Measurements from ENCODE around the gene THAP5. TPM values are rescaled to one million over a fixed set of nuclear protein-coding genes. Genes with fewer than 3 reads are reported as not detected.

Gene THAP5
- polyA plus RNA-seq, 3 donors, result 3.0 to 10.7 (median 9.9) TPM

DNA sequence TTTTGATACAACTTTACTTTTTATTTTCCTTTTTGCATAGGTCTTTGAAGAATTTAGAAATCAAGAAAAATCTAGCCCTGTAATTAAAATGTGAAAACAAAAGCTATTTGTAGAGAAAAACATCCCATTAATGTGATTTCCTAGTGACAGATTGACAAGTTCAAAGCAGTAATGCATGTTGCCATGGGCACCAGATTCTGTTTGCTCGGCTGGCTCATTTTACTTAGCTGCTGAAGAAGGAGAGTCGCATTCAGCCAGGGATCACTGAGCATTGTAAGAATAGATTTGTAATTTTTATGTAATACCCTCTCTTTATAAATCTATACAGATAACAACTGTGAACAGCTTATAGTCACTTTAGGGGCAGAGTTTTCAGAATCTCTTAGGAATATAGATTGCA, 28.6 kb upstream of the THAP5 start:
- no peaks in the 10 kb centered on the region for H3K4me1 Mint-ChIP-seq
- no peak overlapping the region for H2AFZ ChIP-seq (ENCODE audit: insufficient read depth, low read depth, low read length, poor library complexity, severe bottlenecking)
- no peaks in the 10 kb centered on the region for H4K20me1 ChIP-seq (ENCODE audit: insufficient read depth, low read length)
- intact Hi-C loops (cut with micrococcal nuclease), result no loop called here
- H3K27ac ChIP-seq (ENCODE audit: low read depth in 1 of 2, low read length in 2 of 2), result no peak overlapping the region
- no peaks in the 10 kb centered on the region for H3K36me3 Mint-ChIP-seq
- no peak overlapping the region for H3K27ac Mint-ChIP-seq
- TF ChIP-seq CTCF (IDR thresholded peaks at IDR 0.05), result no peak
- peaks cover 0 to 7% (median 4%) of the 10 kb centered on the region in 3 donors for H3K27me3 Mint-ChIP-seq (ENCODE audit: low read depth in 3 of 3)
- no CpG with 5 or more reads among the region's 2 CpGs for WGBS (ENCODE audit: insufficient coverage)
- no peak overlapping the region for H3K4me3 Mint-ChIP-seq
- DNase-seq, result no peak
- no peaks in the 10 kb centered on the region for H3K36me3 ChIP-seq (replicated peaks in 1 of 2; ENCODE audit: control insufficient read depth in 1 of 2, insufficient read depth in 2 of 2, low read length in 2 of 2)
- no peak overlapping the region for H3K9ac ChIP-seq (ENCODE audit: insufficient read depth, low read length, poor library complexity, severe bottlenecking)
- H3K4me2 ChIP-seq (replicated peaks; ENCODE audit: extremely low read depth, low read length, poor library complexity, severe bottlenecking), result no peak overlapping the region
- no peaks in the 10 kb centered on the region for H3K79me2 ChIP-seq (ENCODE audit: insufficient read depth, low read length)
- no peaks in the 10 kb centered on the region for H3K27me3 ChIP-seq (ENCODE audit: control insufficient read depth in 2 of 2, insufficient read depth in 2 of 2, low read length in 2 of 2)
- no peaks in the 10 kb centered on the region for H3K4me1 ChIP-seq (ENCODE audit: control insufficient read depth in 1 of 2, insufficient read depth in 2 of 2, low read length in 2 of 2)
- H3K9me3 ChIP-seq (replicated peaks in 1 of 2; ENCODE audit: control insufficient read depth in 1 of 2, insufficient read depth in 1 of 2, low read length in 2 of 2), result no peaks in the 10 kb centered on the region
- H3K4me3 ChIP-seq (replicated peaks in 1 of 3; ENCODE audit: low read depth in 2 of 3, low read length in 3 of 3), result no peak overlapping the region
- H3K9me3 Mint-ChIP-seq, result peaks cover 0 to 12% (median 4%) of the 10 kb centered on the region in 7 donors

DNA sequence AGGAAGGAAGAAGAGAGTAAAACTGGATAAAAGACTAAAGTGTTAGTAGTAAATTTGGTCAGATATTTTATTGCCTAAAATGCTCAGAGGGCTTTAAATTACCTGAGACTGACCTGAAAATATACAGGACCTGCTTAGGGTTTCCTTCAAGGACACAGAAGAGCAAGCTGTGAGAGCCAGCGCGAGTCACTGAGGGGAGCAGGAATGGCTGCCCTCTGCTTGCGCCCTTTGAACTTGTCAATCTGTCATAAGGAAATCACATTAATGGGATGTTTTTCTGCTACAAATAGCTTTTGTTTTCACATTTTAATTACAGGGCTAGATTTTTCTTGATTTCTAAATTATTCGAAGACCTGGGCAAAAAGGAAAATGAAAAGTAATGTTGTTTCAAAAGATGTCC, 27.1 kb upstream of the THAP5 start:
- no peak overlapping the region for H3K9ac ChIP-seq (ENCODE audit: insufficient read depth, low read length, poor library complexity, severe bottlenecking)
- H3K36me3 ChIP-seq (replicated peaks in 1 of 2; ENCODE audit: control insufficient read depth in 1 of 2, insufficient read depth in 2 of 2, low read length in 2 of 2), result no peaks in the 10 kb centered on the region
- H3K4me3 ChIP-seq (replicated peaks in 1 of 3; ENCODE audit: low read depth in 2 of 3, low read length in 3 of 3), result no peak overlapping the region
- DNase-seq, result no peak
- Mint-ChIP-seq H3K27me3 (ENCODE audit: low read depth in 3 of 3) (peaks cover 0 to 5% (median 4%) of the 10 kb centered on the region in 3 donors), H3K36me3 (no peaks in the 10 kb centered on the region), H3K9me3 (peaks cover 0 to 12% (median 4%) of the 10 kb centered on the region in 7 donors), H3K4me3 (no peak overlapping the region), H3K4me1 (no peaks in the 10 kb centered on the region), H3K27ac (no peak overlapping the region)
- intact Hi-C loops (cut with micrococcal nuclease), result no loop called here
- no peak overlapping the region for H3K4me2 ChIP-seq (replicated peaks; ENCODE audit: extremely low read depth, low read length, poor library complexity, severe bottlenecking)
- WGBS (ENCODE audit: insufficient coverage), result 100% methylated on average over 1 of the region's 4 CpGs
- H3K9me3 ChIP-seq (replicated peaks in 1 of 2; ENCODE audit: control insufficient read depth in 1 of 2, insufficient read depth in 1 of 2, low read length in 2 of 2), result no peaks in the 10 kb centered on the region
- H3K4me1 ChIP-seq (ENCODE audit: control insufficient read depth in 1 of 2, insufficient read depth in 2 of 2, low read length in 2 of 2), result no peaks in the 10 kb centered on the region
- no peak overlapping the region for H3K27ac ChIP-seq (ENCODE audit: low read depth in 1 of 2, low read length in 2 of 2)
- no peaks in the 10 kb centered on the region for H3K27me3 ChIP-seq (ENCODE audit: control insufficient read depth in 2 of 2, insufficient read depth in 2 of 2, low read length in 2 of 2)
- no peaks in the 10 kb centered on the region for H4K20me1 ChIP-seq (ENCODE audit: insufficient read depth, low read length)
- no peak overlapping the region for H2AFZ ChIP-seq (ENCODE audit: insufficient read depth, low read depth, low read length, poor library complexity, severe bottlenecking)
- H3K79me2 ChIP-seq (ENCODE audit: insufficient read depth, low read length), result no peaks in the 10 kb centered on the region
- TF ChIP-seq CTCF (IDR thresholded peaks at IDR 0.05), result no peak

Data from CD14-positive monocyte (primary cell).